Lower leg skin (tissue), 3 donors: ENCODE results near the gene NCBP1.

Source experiments
- CTCF ChIP-seq, 3 donors: fragments of 450-650 bp; IDR thresholded peaks; one replicate each; pipeline ENCODE4 v1.5.1; 2016; ENCODE audit warnings: antibody characterized with exemption in 3 of 3, mild to moderate bottlenecking in 3 of 3, moderate library complexity in 2 of 3
- POLR2A ChIP-seq, 2 donors: fragments of 450-650 bp; IDR thresholded peaks; one replicate each; pipeline ENCODE4 v1.6.1; 2016 to 2017; ENCODE audit warnings: antibody characterized with exemption in 2 of 2, mild to moderate bottlenecking in 1 of 2, moderate library complexity in 1 of 2

GRCh38 chr9:97636903-97637302, 3.3 kb downstream of the NCBP1 start:
- no peak for TF ChIP-seq POLR2A (IDR thresholded peaks at IDR 0.05)
- no peak for TF ChIP-seq CTCF (IDR thresholded peaks at IDR 0.05)
